NB4 (cell line): ENCODE measurements around the gene MTARC1.

Experiments
- DNase-seq: peaks from one replicate; pipeline ENCODE4 v3.0.0; 2010; ENCODE audit warnings: low read depth
- H3K4me3 ChIP-seq: one replicate; pipeline ENCODE4 v1.5.1; 2011; ENCODE audit warnings: mild to moderate bottlenecking, low read depth, low read length, moderate library complexity
- CTCF ChIP-seq: IDR thresholded peaks from one replicate; pipeline ENCODE4 v1.5.1; 2012; ENCODE audit warnings: low read depth, low read length
- MAX ChIP-seq: IDR thresholded peaks from 2 replicates; pipeline ENCODE4 v1.6.1; 2011; ENCODE audit warnings: low read depth, low read length
- MYC ChIP-seq: IDR thresholded peaks from 2 replicates; pipeline ENCODE4 v1.6.1; 2011; ENCODE audit warnings: low read depth, low read length
- POLR2A ChIP-seq: IDR thresholded peaks from 2 replicates; pipeline ENCODE4 v1.6.1; 2011; ENCODE audit warnings: mild to moderate bottlenecking; ENCODE audit not compliant: insufficient read length; ENCODE audit errors: extremely low read depth

MTARC1 gene

GRCh38 chr1:220825819-220826551, 39.3 kb downstream of the MTARC1 start:
- peak; percentile 7 for DNase-seq
- no peak overlapping the region for H3K4me3 ChIP-seq
- TF ChIP-seq CTCF, result no peak
- TF ChIP-seq POLR2A, result no peak
- no peak for TF ChIP-seq MAX
- TF ChIP-seq MYC, result no peak

- TF ChIP-seq MYC, result no peak
- no peak overlapping the region for H3K4me3 ChIP-seq
- no peak for DNase-seq
These were observed 40.0 kb downstream of the MTARC1 start for GRCh38 chr1:220826729-220827128.

GRCh38 chr1:220827445-220828178, 40.9 kb downstream of the MTARC1 start:
- TF ChIP-seq MYC (no peak), MAX (no peak), POLR2A (no peak), CTCF (no peak)
- H3K4me3 ChIP-seq, result no peak overlapping the region
- DNase-seq, result no peak

GRCh38 chr1:220828179-220828490, 41.4 kb downstream of the MTARC1 start:
- DNase-seq, result no peak
- TF ChIP-seq POLR2A, result no peak
- TF ChIP-seq MYC, result no peak
- TF ChIP-seq CTCF, result no peak
- no peak for TF ChIP-seq MAX
- no peak overlapping the region for H3K4me3 ChIP-seq

- no peak for TF ChIP-seq POLR2A
- no peak for TF ChIP-seq MAX
- TF ChIP-seq CTCF, result no peak
- TF ChIP-seq MYC, result no peak
- H3K4me3 ChIP-seq, result no peak overlapping the region
- no peak for DNase-seq
These were observed 42.4 kb downstream of the MTARC1 start for GRCh38 chr1:220828950-220829586.

- no peak overlapping the region for H3K4me3 ChIP-seq
- no peak for TF ChIP-seq CTCF
- no peak for TF ChIP-seq MAX
- no peak for TF ChIP-seq POLR2A
- no peak for TF ChIP-seq MYC
- no peak for DNase-seq
These were observed 46.7 kb downstream of the MTARC1 start for GRCh38 chr1:220833436-220833835.
